CD4-positive, alpha-beta T cell treated with Interleukin-4 for 4 hours (primary cell): Measurements from ENCODE around the gene CPT1A.

Experiments used
- DNase-seq: peaks from one replicate; pipeline ENCODE4 v3.0.0-alpha.2; 2020

CPT1A gene

DNA sequence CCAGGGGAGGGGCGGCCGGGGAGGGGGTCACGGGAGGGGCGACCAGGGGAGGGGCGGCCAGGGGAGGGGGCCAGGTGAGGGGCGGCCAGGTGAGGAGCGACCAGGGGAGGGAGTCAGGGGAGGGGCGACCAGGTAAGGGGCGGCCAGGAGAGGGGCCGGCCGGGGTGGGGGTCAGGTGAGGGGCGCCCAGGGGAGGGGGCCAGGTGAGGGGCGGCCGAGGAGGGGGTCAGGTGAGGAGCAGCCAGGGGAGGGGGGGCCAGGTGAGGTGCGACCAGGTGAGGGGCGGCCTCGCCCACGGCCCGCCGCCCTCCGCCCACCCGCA lies 90.8 kb downstream of the CPT1A start:
- DNase-seq = no peak

DNA sequence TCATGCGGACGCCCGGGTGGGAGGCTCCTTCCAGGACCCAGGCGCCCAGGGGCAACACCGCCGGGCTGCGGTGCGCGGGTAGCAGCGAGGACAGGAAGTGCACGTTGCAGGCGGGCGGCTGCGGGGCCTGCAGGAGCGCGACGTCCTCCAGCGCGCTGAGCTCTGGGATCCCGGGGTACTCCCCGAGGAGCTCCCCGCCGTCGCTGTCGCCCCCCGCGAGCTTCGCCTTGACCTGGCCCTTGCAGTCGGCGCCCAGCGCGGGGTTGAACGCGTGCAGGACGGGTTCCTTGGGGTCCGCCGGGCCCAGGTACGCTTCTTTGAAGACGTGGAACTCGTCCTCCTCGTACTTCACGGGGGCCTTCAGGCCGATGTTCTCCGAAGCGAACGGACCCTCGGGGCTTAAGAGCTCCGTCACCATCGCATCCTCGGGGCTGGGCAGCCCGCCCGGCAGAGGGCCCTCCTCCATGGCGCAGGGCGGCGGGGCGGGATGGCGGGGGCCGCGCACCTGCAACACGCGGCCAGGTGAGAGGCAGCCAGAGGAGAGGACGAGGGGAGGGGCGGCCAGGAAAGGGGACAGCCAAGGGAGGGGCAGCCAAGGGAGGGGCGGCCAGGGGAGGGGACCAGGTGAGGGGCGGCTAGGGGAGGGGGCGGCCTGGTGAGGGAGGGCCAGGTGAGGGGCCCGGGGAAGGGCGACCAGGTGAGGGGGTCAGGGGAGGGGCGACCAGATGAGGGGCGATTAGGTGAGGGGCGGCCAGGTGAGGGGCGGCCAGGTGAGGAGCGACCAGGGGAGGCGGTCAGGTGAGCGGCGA lies 91.3 kb downstream of the CPT1A start:
- DNase-seq = no peak

GRCh38 chr11:68749229-68750123 lies 92.2 kb downstream of the CPT1A start:
- DNase-seq = no peak

- no peak for DNase-seq
Measured at GRCh38 chr11:68748061-68748460, 93.7 kb downstream of the CPT1A start.

DNA sequence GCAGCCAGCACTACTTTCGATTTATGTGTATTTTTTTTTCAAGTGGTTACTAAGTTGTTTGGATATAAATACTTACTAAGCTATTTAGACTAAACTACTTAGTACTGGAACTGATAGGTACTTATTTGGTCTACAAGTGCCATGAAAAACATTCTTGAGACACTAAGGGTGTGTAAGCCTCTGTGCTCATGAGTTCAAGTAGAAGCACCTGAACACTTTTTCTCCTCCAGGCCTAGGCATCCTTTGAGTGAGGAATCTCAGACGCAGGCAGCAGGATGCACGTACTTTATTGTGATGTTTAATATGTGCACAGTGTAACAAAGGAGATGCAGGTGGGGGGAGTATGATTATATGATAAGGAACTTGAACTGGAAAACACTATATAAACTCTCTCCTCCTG lies 98.2 kb downstream of the CPT1A start:
- no peak for DNase-seq

DNA sequence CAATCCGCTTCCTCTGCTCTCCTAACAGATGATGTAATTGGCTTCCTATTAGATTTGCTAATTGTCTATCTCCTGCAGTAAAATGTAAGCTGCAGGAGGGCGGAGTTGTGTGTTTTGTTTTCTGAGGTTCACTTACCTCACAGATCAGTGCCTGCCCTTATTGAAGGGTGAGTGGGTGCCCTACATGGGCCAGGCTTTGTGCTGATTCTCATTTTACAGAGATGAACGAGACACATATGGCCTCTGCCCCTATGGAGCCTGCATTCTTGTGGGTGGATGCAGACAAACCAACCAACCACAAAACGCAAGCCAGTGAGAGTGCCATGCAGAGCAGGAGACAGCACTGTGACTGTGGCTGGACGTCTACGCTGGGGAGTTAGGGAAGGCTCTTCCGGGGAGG lies 100.3 kb downstream of the CPT1A start:
- no peak for DNase-seq

GRCh38 chr11:68735646-68736045 lies 106.1 kb downstream of the CPT1A start:
- DNase-seq = no peak

GRCh38 chr11:68735125-68735524 lies 106.6 kb downstream of the CPT1A start:
- no peak for DNase-seq

- DNase-seq = no peak
Measured at GRCh38 chr11:68734111-68734510, 107.6 kb downstream of the CPT1A start.

GRCh38 chr11:68727783-68728182 lies 113.9 kb downstream of the CPT1A start:
- no peak for DNase-seq

DNA sequence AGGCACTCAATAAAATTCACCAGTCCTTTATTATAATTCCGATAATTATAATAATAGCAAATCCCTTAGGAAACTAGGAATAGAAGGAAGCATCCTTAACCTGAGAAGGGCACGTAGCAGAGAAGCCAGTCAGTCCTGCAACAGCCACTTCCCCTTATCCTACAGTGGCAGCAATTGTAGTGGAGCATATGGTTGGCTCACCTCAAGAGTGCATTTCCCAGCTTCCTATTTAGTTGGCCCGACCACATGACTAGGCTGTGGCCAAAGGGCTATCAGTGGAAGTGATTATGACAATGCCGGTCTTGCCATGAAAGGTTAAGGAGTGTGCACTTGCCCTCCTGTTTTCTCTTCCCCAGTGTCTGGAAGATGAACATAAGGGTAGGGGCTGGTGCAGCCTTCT lies 117.4 kb downstream of the CPT1A start:
- no peak for DNase-seq

- no peak for DNase-seq
Measured at GRCh38 chr11:68722143-68722542, 119.6 kb downstream of the CPT1A start.

- DNase-seq = no peak
Measured at GRCh38 chr11:68721075-68721474, 120.6 kb downstream of the CPT1A start.

DNA sequence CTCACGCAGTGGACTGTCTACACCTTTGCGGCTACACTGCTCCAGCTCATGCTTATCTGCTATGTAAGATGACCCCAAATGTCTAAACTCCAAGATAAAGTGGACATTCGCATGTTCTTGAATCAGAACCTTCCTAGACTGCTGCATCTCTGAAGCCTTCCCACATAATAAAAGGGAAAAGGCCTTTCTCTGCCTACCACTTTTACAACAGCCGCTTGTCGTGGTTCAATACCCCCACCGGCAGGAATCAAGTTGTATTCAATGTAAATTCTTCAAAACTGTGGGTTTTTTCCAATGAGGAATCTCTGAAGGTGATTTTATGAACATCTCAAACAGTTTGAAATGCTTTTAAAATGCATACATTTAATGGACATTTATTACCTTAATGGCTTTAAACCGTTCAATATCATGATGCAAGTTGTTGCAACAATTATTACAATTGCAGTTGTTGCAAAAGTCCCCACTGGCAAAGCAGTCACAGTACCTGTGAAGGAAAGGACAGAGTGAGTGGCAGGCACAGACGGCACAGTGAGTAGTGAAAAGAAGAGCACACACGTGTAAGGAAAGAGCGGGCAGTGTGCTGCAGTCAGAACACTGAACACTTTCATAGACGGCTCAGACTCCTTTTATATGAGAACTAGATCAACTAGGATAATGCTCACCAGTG lies 126.1 kb downstream of the CPT1A start:
- DNase-seq = no peak

- DNase-seq = no peak
Measured at GRCh38 chr11:68714060-68714856, 127.5 kb downstream of the CPT1A start.

DNA sequence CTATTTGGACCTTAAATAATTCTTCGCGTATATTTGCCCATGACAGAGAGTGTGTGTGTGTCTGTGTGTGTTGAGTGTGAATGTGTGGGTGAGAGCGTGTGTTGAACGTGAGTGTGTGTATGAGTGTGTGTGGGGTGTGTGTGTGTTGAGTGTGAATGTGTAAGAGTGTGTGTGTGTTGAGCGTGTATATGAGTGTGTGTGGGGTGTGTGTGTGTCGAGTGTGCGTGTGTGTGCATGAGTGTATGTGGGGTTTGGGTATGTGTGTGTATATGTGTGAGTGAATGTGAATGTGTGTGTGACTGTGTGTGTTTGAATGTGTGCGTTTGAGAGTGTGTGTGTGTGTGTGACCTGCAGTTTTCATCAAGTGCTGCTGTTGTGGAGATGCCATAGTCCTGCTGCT lies 130.6 kb downstream of the CPT1A start:
- no peak for DNase-seq

GRCh38 chr11:68710409-68710808 lies 131.3 kb downstream of the CPT1A start:
- DNase-seq = no peak

DNA sequence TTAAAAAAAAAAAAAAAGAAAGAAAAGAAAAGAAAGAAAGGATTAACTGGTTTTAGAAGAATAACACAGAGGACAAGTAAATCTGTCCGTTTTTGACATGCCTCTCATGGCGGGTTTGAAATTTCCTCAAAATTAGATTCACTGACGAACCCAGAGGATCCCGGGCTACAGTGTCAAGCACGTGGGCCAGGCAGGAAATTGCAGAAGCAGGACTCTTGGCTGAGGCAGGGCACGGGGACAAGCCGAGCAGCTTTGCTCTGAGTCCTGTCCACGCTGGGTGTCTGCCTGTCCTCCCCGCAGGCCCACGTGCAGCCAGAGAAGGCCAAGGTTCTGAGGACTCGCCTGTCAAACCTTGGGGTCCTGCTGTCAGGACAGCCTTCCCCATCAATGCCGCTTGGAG lies 132.7 kb downstream of the CPT1A start:
- no peak for DNase-seq

DNA sequence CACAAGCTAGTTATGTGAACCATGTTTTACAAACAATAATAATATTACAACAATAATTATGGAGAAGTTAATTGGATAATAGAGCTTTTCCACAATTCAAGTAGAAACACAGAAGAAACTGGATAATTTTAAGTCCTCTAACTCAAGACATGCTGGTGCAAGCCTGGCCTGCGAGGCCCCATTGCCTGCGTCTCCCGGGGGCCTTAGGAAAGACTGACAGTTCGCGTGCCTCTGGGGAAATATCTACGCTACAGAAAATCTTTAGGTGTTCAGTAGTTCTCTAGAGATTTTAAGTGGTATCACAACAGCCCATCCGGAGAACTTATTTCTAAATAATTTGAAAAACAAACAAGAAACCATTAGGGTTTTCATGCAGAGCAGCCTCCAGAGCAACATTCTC lies 134.2 kb downstream of the CPT1A start:
- DNase-seq = no peak

DNA sequence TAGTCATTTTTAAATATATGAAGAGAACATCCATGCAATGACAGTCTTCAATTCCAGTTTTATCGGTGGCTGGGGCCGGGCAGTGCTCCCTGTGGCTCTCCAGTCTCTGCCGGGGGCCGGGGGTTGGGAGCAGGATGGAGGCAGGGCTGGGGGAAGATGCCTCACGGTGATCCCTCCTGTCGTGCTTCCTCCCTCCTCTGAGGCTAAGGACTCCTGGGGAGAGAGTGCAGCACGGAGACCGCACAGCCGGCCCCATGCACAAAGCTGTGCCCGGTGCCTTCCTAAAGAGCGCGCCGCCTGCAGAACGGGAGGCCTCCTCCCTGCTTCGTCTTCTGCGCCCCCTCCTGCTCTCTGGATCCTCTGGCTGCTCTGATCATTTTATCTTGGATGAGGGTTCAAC lies 136.8 kb downstream of the CPT1A start:
- no peak for DNase-seq
